Uterus (tissue), 2 donors: ENCODE results near the gene EDEM2.
"Not testable (repeated sequence)": the region's sequence is repeated elsewhere in the genome, so short reads cannot be mapped to it uniquely, and the experiment has no call there.

ENCODE experiments used
- POLR2A ChIP-seq, 2 donors: fragments of 450-650 bp; IDR thresholded peaks; one replicate each; pipeline ENCODE4 v1.6.1; 2016; ENCODE audit warnings: antibody characterized with exemption in 2 of 2, mild to moderate bottlenecking in 1 of 2, moderate library complexity in 1 of 2
- TF ChIP-seq, protein P1 (sequence below), 4 experiments: fragments of 200-600 bp in 2 of 4; fragments of 450-650 bp in 2 of 4; sonication (generic) in 2 of 4; IDR thresholded peaks; one replicate each; pipeline ENCODE4 v1.5.1; 2016 to 2019; ENCODE audit warnings: antibody characterized with exemption in 4 of 4, mild to moderate bottlenecking in 2 of 4, moderate library complexity in 1 of 4

DNA sequence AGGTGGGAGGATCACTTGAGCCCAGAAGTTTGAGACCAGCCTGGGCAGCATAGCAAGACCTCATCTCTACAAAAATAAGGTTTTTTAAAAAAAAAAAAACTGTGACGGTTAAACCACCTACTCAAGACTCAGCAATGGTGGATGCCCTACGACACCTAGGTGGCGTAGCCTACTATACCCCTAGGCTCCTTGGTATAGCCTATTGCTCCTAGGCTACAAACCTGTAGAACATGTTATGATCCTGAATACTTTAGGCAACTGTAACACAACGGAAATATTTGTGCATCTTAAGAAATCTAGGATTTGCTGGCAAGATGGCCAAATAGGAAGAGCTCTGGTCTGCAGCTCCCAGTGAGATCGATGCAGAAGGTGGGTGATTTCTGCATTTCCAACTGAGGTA lies 13.2 kb upstream of the EDEM2 start:
- TF ChIP-seq POLR2A (IDR thresholded peaks at IDR 0.05) = not testable (repeated sequence)
- TF ChIP-seq, protein P1, sequence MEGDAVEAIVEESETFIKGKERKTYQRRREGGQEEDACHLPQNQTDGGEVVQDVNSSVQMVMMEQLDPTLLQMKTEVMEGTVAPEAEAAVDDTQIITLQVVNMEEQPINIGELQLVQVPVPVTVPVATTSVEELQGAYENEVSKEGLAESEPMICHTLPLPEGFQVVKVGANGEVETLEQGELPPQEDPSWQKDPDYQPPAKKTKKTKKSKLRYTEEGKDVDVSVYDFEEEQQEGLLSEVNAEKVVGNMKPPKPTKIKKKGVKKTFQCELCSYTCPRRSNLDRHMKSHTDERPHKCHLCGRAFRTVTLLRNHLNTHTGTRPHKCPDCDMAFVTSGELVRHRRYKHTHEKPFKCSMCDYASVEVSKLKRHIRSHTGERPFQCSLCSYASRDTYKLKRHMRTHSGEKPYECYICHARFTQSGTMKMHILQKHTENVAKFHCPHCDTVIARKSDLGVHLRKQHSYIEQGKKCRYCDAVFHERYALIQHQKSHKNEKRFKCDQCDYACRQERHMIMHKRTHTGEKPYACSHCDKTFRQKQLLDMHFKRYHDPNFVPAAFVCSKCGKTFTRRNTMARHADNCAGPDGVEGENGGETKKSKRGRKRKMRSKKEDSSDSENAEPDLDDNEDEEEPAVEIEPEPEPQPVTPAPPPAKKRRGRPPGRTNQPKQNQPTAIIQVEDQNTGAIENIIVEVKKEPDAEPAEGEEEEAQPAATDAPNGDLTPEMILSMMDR (IDR thresholded peaks at IDR 0.05) = not testable (repeated sequence)
